Neural cell (in vitro differentiated cells): ENCODE results near the gene OR8B4. TPM values are rescaled to one million over a fixed set of nuclear protein-coding genes. Genes with fewer than 3 reads are reported as not detected.

Source experiments
- H2AFZ ChIP-seq: fragments of 200-600, 300-800 bp; sonication (generic), shearing (Covaris generic); 2 replicates; pipeline ENCODE4 v1.6.0; 2014; ENCODE audit warnings: low read depth, mild to moderate bottlenecking, antibody characterized with exemption, low read length, moderate library complexity
- H3F3A ChIP-seq: fragments of 200-600 bp; shearing (Covaris generic); 2 replicates; pipeline ENCODE4 v1.6.1; 2016; ENCODE audit warnings: mild to moderate bottlenecking, moderate library complexity, mixed read lengths, antibody characterized with exemption, low read length; ENCODE audit not compliant: insufficient read depth, poor library complexity, severe bottlenecking
- H3K27ac ChIP-seq: fragments of 200-600, 300-800 bp; sonication (generic), shearing (Covaris generic); 2 replicates; pipeline ENCODE4 v1.5.1; 2014; ENCODE audit warnings: mild to moderate bottlenecking, low read length, moderate library complexity
- H3K27me3 ChIP-seq: fragments of 300-800, 200-600 bp; sonication (generic), shearing (Covaris generic); 2 replicates; pipeline ENCODE4 v1.6.0; 2014; ENCODE audit warnings: mild to moderate bottlenecking, low read depth, low read length, moderate library complexity; ENCODE audit not compliant: insufficient read depth
- H3K36me3 ChIP-seq: fragments of 300-800, 200-600 bp; sonication (generic), shearing (Covaris generic); 2 replicates; pipeline ENCODE4 v1.5.1; 2014; ENCODE audit warnings: mild to moderate bottlenecking, antibody characterized with exemption, low read length, moderate library complexity; ENCODE audit not compliant: insufficient read depth
- H3K4me2 ChIP-seq: fragments of 300-800, 200-600 bp; sonication (generic), shearing (Covaris generic); 2 replicates; pipeline ENCODE4 v1.6.0; 2014; ENCODE audit warnings: mild to moderate bottlenecking, low read length
- H3K4me3 ChIP-seq: fragments of 300-800, 200-600 bp; sonication (generic), shearing (Covaris generic); 2 replicates; pipeline ENCODE4 v1.5.1; 2014; ENCODE audit warnings: mild to moderate bottlenecking, low read length, moderate library complexity
- H3K79me2 ChIP-seq: fragments of 200-600 bp; shearing (Covaris generic); replicated peaks from 2 replicates; pipeline ENCODE4 v1.6.0; 2014; ENCODE audit warnings: mild to moderate bottlenecking, low read length, moderate library complexity; ENCODE audit not compliant: insufficient read depth
- H3K9ac ChIP-seq: fragments of 300-800, 200-600 bp; sonication (generic), shearing (Covaris generic); 2 replicates; pipeline ENCODE4 v1.6.1; 2016; ENCODE audit warnings: mild to moderate bottlenecking, low read length, mixed read lengths
- H3K9me2 ChIP-seq: fragments of 200-600 bp; shearing (Covaris generic); 2 replicates; pipeline ENCODE4 v1.6.1; 2016; ENCODE audit warnings: mild to moderate bottlenecking, low read length, mixed read lengths; ENCODE audit not compliant: insufficient read depth
- H3K9me3 ChIP-seq: fragments of 200-600, 300-800 bp; sonication (generic), shearing (Covaris generic); 2 replicates; pipeline ENCODE4 v1.6.1; 2016; ENCODE audit warnings: mild to moderate bottlenecking, mixed run types, low read length, moderate library complexity, mixed read lengths
- H4K20me1 ChIP-seq: fragments of 200-600 bp; shearing (Covaris generic); 2 replicates; pipeline ENCODE4 v1.6.1; 2016; ENCODE audit warnings: mild to moderate bottlenecking, mixed run types; ENCODE audit not compliant: insufficient read depth
- EP300 ChIP-seq: fragments of 450-650 bp; conservative IDR thresholded peaks from 2 replicates; pipeline ENCODE4 v1.6.1; 2014; ENCODE audit warnings: antibody characterized with exemption, mild to moderate bottlenecking, moderate library complexity; ENCODE audit not compliant: poor library complexity, severe bottlenecking
- EZH2 ChIP-seq: fragments of 200-600, 300-800 bp; shearing (Covaris generic), sonication (generic); IDR thresholded peaks from 2 replicates; pipeline ENCODE4 v1.6.1; 2014; ENCODE audit warnings: antibody characterized with exemption, low read length, borderline replicate concordance, mild to moderate bottlenecking; ENCODE audit not compliant: insufficient read depth, poor library complexity, severe bottlenecking
- MXI1 ChIP-seq: fragments of 450-650 bp; conservative IDR thresholded peaks from 2 replicates; pipeline ENCODE4 v1.6.1; 2014; ENCODE audit warnings: antibody characterized with exemption, mild to moderate bottlenecking; ENCODE audit not compliant: poor library complexity, severe bottlenecking
- POLR2AphosphoS5 ChIP-seq: IDR thresholded peaks from 2 replicates; pipeline ENCODE4 v1.6.1; 2012
- RAD21 ChIP-seq: fragments of 450-650 bp; conservative IDR thresholded peaks from 2 replicates; pipeline ENCODE4 v1.6.1; 2014; ENCODE audit warnings: antibody characterized with exemption, mild to moderate bottlenecking, moderate library complexity
- SMC3 ChIP-seq: fragments of 450-650 bp; conservative IDR thresholded peaks from 2 replicates; pipeline ENCODE4 v1.6.1; 2014; ENCODE audit warnings: antibody characterized with exemption, mild to moderate bottlenecking, moderate library complexity; ENCODE audit not compliant: poor library complexity
- TAF1 ChIP-seq: IDR thresholded peaks from 2 replicates; pipeline ENCODE4 v1.6.1; 2012; ENCODE audit warnings: low read depth
- polyA plus RNA-seq: library from polyadenylated mRNA; depleted of rRNA; stranded (reverse); fragments of >200 nt; gene quantifications from 2 replicates; pipeline ENCODE4 v1.2.3, GENCODE V29; 2014
- TF ChIP-seq, protein P1 (sequence below): IDR thresholded peaks from 2 replicates; pipeline ENCODE4 v1.6.1; 2012; ENCODE audit warnings: borderline replicate concordance
- TF ChIP-seq, protein P2 (sequence below): fragments of 450-650 bp; IDR thresholded peaks from 2 replicates; pipeline ENCODE4 v1.5.1; 2014; ENCODE audit warnings: antibody characterized with exemption, mild to moderate bottlenecking, moderate library complexity; ENCODE audit not compliant: poor library complexity, severe bottlenecking

Gene OR8B4
- polyA plus RNA-seq, 1 donor from 2014 or later, result not detected

DNA sequence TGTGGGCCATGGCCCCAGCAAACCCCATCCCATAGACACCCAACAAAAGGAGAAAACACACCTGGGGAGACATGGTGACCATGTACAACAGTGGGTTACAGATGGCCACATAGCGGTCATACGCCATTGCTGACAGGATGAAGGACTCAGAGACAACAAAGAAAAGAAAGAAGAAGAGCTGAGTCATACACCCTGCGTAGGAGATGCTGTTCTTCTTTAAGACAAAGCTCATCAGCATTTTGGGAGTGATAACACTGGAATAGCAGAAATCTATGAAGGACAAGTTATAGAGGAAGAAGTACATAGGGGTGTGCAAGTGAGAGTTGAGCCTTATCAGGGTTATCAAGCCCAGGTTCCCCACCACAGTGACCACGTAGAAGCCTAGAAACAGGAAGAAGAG, 15.9 kb upstream of the OR8B4 start:
- H3K4me3 ChIP-seq, result no peak overlapping the region
- H3K9me3 ChIP-seq, result no peaks in the 10 kb centered on the region
- H3K4me2 ChIP-seq, result no peak overlapping the region
- no peak overlapping the region for H3K9ac ChIP-seq
- no peaks in the 10 kb centered on the region for H3K79me2 ChIP-seq
- H3K27me3 ChIP-seq, result no peaks in the 10 kb centered on the region
- no peaks in the 10 kb centered on the region for H3K36me3 ChIP-seq
- H3K27ac ChIP-seq, result no peak overlapping the region
- no peaks in the 10 kb centered on the region for H4K20me1 ChIP-seq
- H3K9me2 ChIP-seq, result no peaks in the 10 kb centered on the region
- no peak for TF ChIP-seq EZH2
- TF ChIP-seq EP300, result no peak
- TF ChIP-seq MXI1, result no peak
- no peak for TF ChIP-seq RAD21
- no peak for TF ChIP-seq POLR2AphosphoS5
- TF ChIP-seq, protein P1, sequence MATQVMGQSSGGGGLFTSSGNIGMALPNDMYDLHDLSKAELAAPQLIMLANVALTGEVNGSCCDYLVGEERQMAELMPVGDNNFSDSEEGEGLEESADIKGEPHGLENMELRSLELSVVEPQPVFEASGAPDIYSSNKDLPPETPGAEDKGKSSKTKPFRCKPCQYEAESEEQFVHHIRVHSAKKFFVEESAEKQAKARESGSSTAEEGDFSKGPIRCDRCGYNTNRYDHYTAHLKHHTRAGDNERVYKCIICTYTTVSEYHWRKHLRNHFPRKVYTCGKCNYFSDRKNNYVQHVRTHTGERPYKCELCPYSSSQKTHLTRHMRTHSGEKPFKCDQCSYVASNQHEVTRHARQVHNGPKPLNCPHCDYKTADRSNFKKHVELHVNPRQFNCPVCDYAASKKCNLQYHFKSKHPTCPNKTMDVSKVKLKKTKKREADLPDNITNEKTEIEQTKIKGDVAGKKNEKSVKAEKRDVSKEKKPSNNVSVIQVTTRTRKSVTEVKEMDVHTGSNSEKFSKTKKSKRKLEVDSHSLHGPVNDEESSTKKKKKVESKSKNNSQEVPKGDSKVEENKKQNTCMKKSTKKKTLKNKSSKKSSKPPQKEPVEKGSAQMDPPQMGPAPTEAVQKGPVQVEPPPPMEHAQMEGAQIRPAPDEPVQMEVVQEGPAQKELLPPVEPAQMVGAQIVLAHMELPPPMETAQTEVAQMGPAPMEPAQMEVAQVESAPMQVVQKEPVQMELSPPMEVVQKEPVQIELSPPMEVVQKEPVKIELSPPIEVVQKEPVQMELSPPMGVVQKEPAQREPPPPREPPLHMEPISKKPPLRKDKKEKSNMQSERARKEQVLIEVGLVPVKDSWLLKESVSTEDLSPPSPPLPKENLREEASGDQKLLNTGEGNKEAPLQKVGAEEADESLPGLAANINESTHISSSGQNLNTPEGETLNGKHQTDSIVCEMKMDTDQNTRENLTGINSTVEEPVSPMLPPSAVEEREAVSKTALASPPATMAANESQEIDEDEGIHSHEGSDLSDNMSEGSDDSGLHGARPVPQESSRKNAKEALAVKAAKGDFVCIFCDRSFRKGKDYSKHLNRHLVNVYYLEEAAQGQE, result no peak
- TF ChIP-seq, protein P2, sequence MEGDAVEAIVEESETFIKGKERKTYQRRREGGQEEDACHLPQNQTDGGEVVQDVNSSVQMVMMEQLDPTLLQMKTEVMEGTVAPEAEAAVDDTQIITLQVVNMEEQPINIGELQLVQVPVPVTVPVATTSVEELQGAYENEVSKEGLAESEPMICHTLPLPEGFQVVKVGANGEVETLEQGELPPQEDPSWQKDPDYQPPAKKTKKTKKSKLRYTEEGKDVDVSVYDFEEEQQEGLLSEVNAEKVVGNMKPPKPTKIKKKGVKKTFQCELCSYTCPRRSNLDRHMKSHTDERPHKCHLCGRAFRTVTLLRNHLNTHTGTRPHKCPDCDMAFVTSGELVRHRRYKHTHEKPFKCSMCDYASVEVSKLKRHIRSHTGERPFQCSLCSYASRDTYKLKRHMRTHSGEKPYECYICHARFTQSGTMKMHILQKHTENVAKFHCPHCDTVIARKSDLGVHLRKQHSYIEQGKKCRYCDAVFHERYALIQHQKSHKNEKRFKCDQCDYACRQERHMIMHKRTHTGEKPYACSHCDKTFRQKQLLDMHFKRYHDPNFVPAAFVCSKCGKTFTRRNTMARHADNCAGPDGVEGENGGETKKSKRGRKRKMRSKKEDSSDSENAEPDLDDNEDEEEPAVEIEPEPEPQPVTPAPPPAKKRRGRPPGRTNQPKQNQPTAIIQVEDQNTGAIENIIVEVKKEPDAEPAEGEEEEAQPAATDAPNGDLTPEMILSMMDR, result no peak
- TF ChIP-seq SMC3, result no peak
- no peak for TF ChIP-seq TAF1
- H2AFZ ChIP-seq, result no peak overlapping the region
- H3F3A ChIP-seq, result no peaks in the 10 kb centered on the region

DNA sequence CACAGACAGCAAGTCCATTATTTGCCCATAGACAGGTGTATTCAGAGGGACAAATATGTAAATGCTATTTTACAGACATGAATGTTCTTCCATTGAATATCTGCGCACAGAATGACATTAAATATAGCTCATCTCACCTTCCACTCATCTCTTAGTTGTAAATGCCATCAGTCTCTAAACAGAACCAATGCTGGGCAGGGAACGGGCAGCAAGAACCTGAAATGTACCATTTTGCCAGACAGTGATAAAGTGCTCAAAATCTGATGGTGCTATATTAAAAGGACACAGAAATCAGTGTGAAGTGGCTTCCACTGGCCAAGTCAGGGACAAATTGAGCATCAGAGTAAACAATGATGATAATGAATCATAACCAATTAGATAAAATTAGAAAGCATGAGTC, 10.0 kb upstream of the OR8B4 start:
- H3K36me3 ChIP-seq, result no peaks in the 10 kb centered on the region
- no peak overlapping the region for H3K4me3 ChIP-seq
- no peaks in the 10 kb centered on the region for H3K79me2 ChIP-seq
- no peaks in the 10 kb centered on the region for H3F3A ChIP-seq
- H4K20me1 ChIP-seq, result no peaks in the 10 kb centered on the region
- H2AFZ ChIP-seq, result no peak overlapping the region
- H3K27ac ChIP-seq, result no peak overlapping the region
- H3K9ac ChIP-seq, result no peak overlapping the region
- no peaks in the 10 kb centered on the region for H3K9me2 ChIP-seq
- TF ChIP-seq, protein P2, result no peak
- TF ChIP-seq RAD21 (no peak), EZH2 (no peak), EP300 (no peak), POLR2AphosphoS5 (no peak), MXI1 (no peak), SMC3 (no peak), TAF1 (no peak)
- TF ChIP-seq, protein P1, result no peak
- H3K27me3 ChIP-seq, result no peaks in the 10 kb centered on the region
- peaks cover 4% of the 10 kb centered on the region for H3K9me3 ChIP-seq
- no peak overlapping the region for H3K4me2 ChIP-seq
